Measurements from ENCODE around the gene NASP. TPM values are rescaled to one million over a fixed set of nuclear protein-coding genes. Genes with fewer than 3 reads are reported as not detected.
A peak's percentile ranks its signal among the peaks of the same experiment; 100 is the strongest.

Gene NASP
- total and polyA plus RNA-seq, 2 of the 13 experiments (the other 11 are each of a cell fraction or from before 2014, with no cell fraction given) = 132 to 256 TPM

- TF ChIP-seq AFF4 (CRISPR knock-in tag; IDR thresholded peaks at IDR 0.05) (no peak), ZNF20 (CRISPR knock-in tag; IDR thresholded peaks at IDR 0.05) (no peak), ZNF556 (CRISPR knock-in tag; IDR thresholded peaks at IDR 0.05; ENCODE audit: borderline replicate concordance) (0 out of 2 replicates have a peak, but pooled peaks have one; percentile 5), NFAT5 (CRISPR knock-in tag; IDR thresholded peaks at IDR 0.05) (no peak), EHMT2 (IDR thresholded peaks at IDR 0.05; ENCODE audit: borderline replicate concordance, low read depth, low read length) (no peak), SOX13 (IDR thresholded peaks at IDR 0.05) (no peak), SOX13 (CRISPR knock-in tag; conservative IDR thresholded peaks at IDR 0.05 in 1 of 2, IDR thresholded peaks at IDR 0.05 in 1 of 2) (peak in 1 of 2 experiments; percentile 53; a peak in 1 of 4 replicates), TAF15 (IDR thresholded peaks at IDR 0.05; ENCODE audit: low read depth, low read length, poor library complexity, severe bottlenecking) (no peak), BRD4 (CRISPR knock-in tag; IDR thresholded peaks at IDR 0.05) (no peak; the same call in 1 of the 2 replicates), NR1H2 (CRISPR knock-in tag; IDR thresholded peaks at IDR 0.05; ENCODE audit: borderline replicate concordance, low read depth) (0 out of 2 replicates have a peak, but pooled peaks have one; percentile 77), ZBTB37 (CRISPR knock-in tag; IDR thresholded peaks at IDR 0.05) (no peak), ZNF775 (CRISPR knock-in tag; IDR thresholded peaks at IDR 0.05; ENCODE audit: borderline replicate concordance) (no peak), ZBTB44 (CRISPR knock-in tag; IDR thresholded peaks at IDR 0.05) (no peak), LCORL (IDR thresholded peaks at IDR 0.05) (no peak), LCORL (CRISPR knock-in tag; IDR thresholded peaks at IDR 0.05) (no peak), KDM6A (CRISPR knock-in tag; IDR thresholded peaks at IDR 0.05; ENCODE audit: low read depth) (no peak), ZNF777 (CRISPR knock-in tag; IDR thresholded peaks at IDR 0.05) (no peak; the same call in none of the 2 replicates)
Observed at GRCh38 chr1:45584351-45585109, 689 bp downstream of the NASP start (continued).

Measured in HepG2 (cell line).